ENCODE measurements around the gene PDCD4. TPM values are rescaled to one million over a fixed set of nuclear protein-coding genes. Genes with fewer than 3 reads are reported as not detected.

Gene PDCD4
- total and polyA plus RNA-seq, 2 donors (not counting 3 experiments of a cell fraction or from before 2014, with no cell fraction given), result 14.4 to 47.9 TPM

- dilution Hi-C loops (cut with MboI; ENCODE audit: extremely low pct_ligation_motif_present, low sequenced_read_pairs), result no loop called here
- POLR2A ChIA-PET, result no interaction called here
Measured at GRCh38 chr10:110827410-110827809, 44.3 kb upstream of the PDCD4 start.

GRCh38 chr10:110827875-110828274, 43.9 kb upstream of the PDCD4 start:
- no peak for FAIRE-seq
- POLR2A ChIA-PET, result no interaction called here

More at GRCh38 chr10:110827410-110827809, 44.3 kb upstream of the PDCD4 start:
- no peaks in the 10 kb centered on the region for H4K20me1 ChIP-seq (replicated peaks; ENCODE audit: control insufficient read depth, extremely low read depth, insufficient read depth, low read length)
- H3K9me3 ChIP-seq (replicated peaks; ENCODE audit: control insufficient read depth, insufficient read depth, low read length), result no peaks in the 10 kb centered on the region
- H3K79me2 ChIP-seq (ENCODE audit: control insufficient read depth, insufficient read depth, low read length), result no peaks in the 10 kb centered on the region
- H3K27me3 ChIP-seq (ENCODE audit: control insufficient read depth in 2 of 2, insufficient read depth in 2 of 2, low read length in 2 of 2), result peaks cover 3 to 5% of the 10 kb centered on the region in 2 experiments
- H3K9ac ChIP-seq (replicated peaks; ENCODE audit: extremely low read depth, insufficient read depth, low read length), result no peak overlapping the region
- no peak overlapping the region for H3K27ac ChIP-seq (ENCODE audit: insufficient read depth, low read depth, low read length)
- no peak for FAIRE-seq
- no peak overlapping the region for H3K4me2 ChIP-seq (ENCODE audit: insufficient read depth, low read length)
- CTCF ChIA-PET, result interaction anchor here (1.8 kb wide), 1 partner anchor 16 kb away, joined by 4 read pairs; no protein-coding TSS in a partner anchor
- intact Hi-C loops (cut with micrococcal nuclease), result no loop called here
- H2AFZ ChIP-seq (ENCODE audit: low read depth, low read length), result no peak overlapping the region
- no peaks in the 10 kb centered on the region for H3K36me3 ChIP-seq (ENCODE audit: control insufficient read depth in 2 of 2, extremely low read depth in 1 of 2, insufficient read depth in 2 of 2, low read length in 2 of 2)
- H3K9me1 ChIP-seq (replicated peaks; ENCODE audit: control insufficient read depth, extremely low read depth, insufficient read depth, low read length), result no peaks in the 10 kb centered on the region
- no TSS peak for BruUV-seq (replicated peaks)
- DNase-seq (ENCODE audit: low read depth, low spot score), result no peak
- no peak overlapping the region for H3K4me3 ChIP-seq (replicated peaks in 1 of 3; ENCODE audit: insufficient read depth in 1 of 3, low read depth in 1 of 3, low read length in 3 of 3)
- TF ChIP-seq JUN (IDR thresholded peaks at IDR 0.05; ENCODE audit: borderline replicate concordance, insufficient read depth, insufficient read length, low read depth) (no peak), FOS (IDR thresholded peaks at IDR 0.05; ENCODE audit: borderline replicate concordance, insufficient read depth, low read length) (no peak), EZH2 (IDR thresholded peaks at IDR 0.05; ENCODE audit: borderline replicate concordance, low read depth, low read length, severe bottlenecking) (no peak)
- no peaks in the 10 kb centered on the region for H3K4me1 ChIP-seq (ENCODE audit: control insufficient read depth, extremely low read depth, insufficient read depth, low read length)

More at GRCh38 chr10:110827875-110828274, 43.9 kb upstream of the PDCD4 start:
- no peak overlapping the region for H3K9ac ChIP-seq (replicated peaks; ENCODE audit: extremely low read depth, insufficient read depth, low read length)
- no TSS peak for BruUV-seq (replicated peaks)
- H3K4me1 ChIP-seq (ENCODE audit: control insufficient read depth, extremely low read depth, insufficient read depth, low read length), result no peaks in the 10 kb centered on the region
- no peaks in the 10 kb centered on the region for H3K9me3 ChIP-seq (replicated peaks; ENCODE audit: control insufficient read depth, insufficient read depth, low read length)
- no peak for DNase-seq (ENCODE audit: low read depth, low spot score)
- H3K4me3 ChIP-seq (replicated peaks in 1 of 3; ENCODE audit: insufficient read depth in 1 of 3, low read depth in 1 of 3, low read length in 3 of 3), result no peak overlapping the region
- H3K27ac ChIP-seq (ENCODE audit: insufficient read depth, low read depth, low read length), result no peak overlapping the region
- no peaks in the 10 kb centered on the region for H3K9me1 ChIP-seq (replicated peaks; ENCODE audit: control insufficient read depth, extremely low read depth, insufficient read depth, low read length)
- TF ChIP-seq POLR2A (IDR thresholded peaks at IDR 0.05; ENCODE audit: low read depth, low read length) (no peak), POLR2AphosphoS5 (IDR thresholded peaks at IDR 0.05; ENCODE audit: insufficient read depth, low read depth, low read length) (no peak), CTCF (IDR thresholded peaks at IDR 0.05; ENCODE audit: extremely low read depth in 1 of 2, insufficient read depth in 1 of 2, low read depth in 1 of 2, low read length in 2 of 2) (no peak), EZH2 (IDR thresholded peaks at IDR 0.05; ENCODE audit: borderline replicate concordance, low read depth, low read length, severe bottlenecking) (no peak), GATA2 (IDR thresholded peaks at IDR 0.05; ENCODE audit: insufficient read depth, insufficient read length, low read depth, low read length) (no peak), JUN (IDR thresholded peaks at IDR 0.05; ENCODE audit: borderline replicate concordance, insufficient read depth, insufficient read length, low read depth) (no peak), MYC (IDR thresholded peaks at IDR 0.05; ENCODE audit: low read depth, low read length) (no peak), MAX (IDR thresholded peaks at IDR 0.05; ENCODE audit: insufficient read depth, insufficient read length) (no peak), FOS (IDR thresholded peaks at IDR 0.05; ENCODE audit: borderline replicate concordance, insufficient read depth, low read length) (no peak)
- CTCF ChIA-PET, result interaction anchor here (1.8 kb wide), 1 partner anchor 16 kb away, joined by 4 read pairs; no protein-coding TSS in a partner anchor
- no peaks in the 10 kb centered on the region for H3K79me2 ChIP-seq (ENCODE audit: control insufficient read depth, insufficient read depth, low read length)
- H3K4me2 ChIP-seq (ENCODE audit: insufficient read depth, low read length), result no peak overlapping the region
- H4K20me1 ChIP-seq (replicated peaks; ENCODE audit: control insufficient read depth, extremely low read depth, insufficient read depth, low read length), result no peaks in the 10 kb centered on the region
- H3K36me3 ChIP-seq (ENCODE audit: control insufficient read depth in 2 of 2, extremely low read depth in 1 of 2, insufficient read depth in 2 of 2, low read length in 2 of 2), result no peaks in the 10 kb centered on the region
- H2AFZ ChIP-seq (ENCODE audit: low read depth, low read length), result no peak overlapping the region
- peaks cover 3 to 5% of the 10 kb centered on the region in 2 experiments for H3K27me3 ChIP-seq (ENCODE audit: control insufficient read depth in 2 of 2, insufficient read depth in 2 of 2, low read length in 2 of 2)
- intact Hi-C loops (cut with micrococcal nuclease) (no loop called here), dilution Hi-C loops (cut with MboI; ENCODE audit: extremely low pct_ligation_motif_present, low sequenced_read_pairs) (no loop called here)

Measured in endothelial cell of umbilical vein (primary cell).